ENCODE results near the gene SEPTIN5.

SEPTIN5 gene

GRCh38 chr22:19693581-19693980 is 20.7 kb upstream of the SEPTIN5 start:
- Histone ChIP-seq H3K79me2 (ENCODE audit: insufficient read depth, low read length) (no peaks in the 10 kb centered on the region), H3K9ac (ENCODE audit: low read depth, low read length, poor library complexity, severe bottlenecking) (no peak overlapping the region), H3K27me3 (ENCODE audit: insufficient read depth, low read length, poor library complexity, severe bottlenecking) (no peaks in the 10 kb centered on the region), H4K20me1 (ENCODE audit: insufficient read depth, low read length, poor library complexity, severe bottlenecking) (no peaks in the 10 kb centered on the region), H3K4me2 (ENCODE audit: low read depth, low read length, poor library complexity, severe bottlenecking) (no peak overlapping the region), H3K4me3 (ENCODE audit: low read length, poor library complexity, severe bottlenecking) (no peak overlapping the region), H3K36me3 (ENCODE audit: insufficient read depth, low read length) (no peaks in the 10 kb centered on the region), H3K9me2 (replicated peaks; ENCODE audit: low read depth, low read length) (no peaks in the 10 kb centered on the region), H2AFZ (ENCODE audit: low read length) (no peak overlapping the region), H3K9me3 (ENCODE audit: insufficient read depth, low read depth, low read length) (no peaks in the 10 kb centered on the region), H3K4me1 (ENCODE audit: insufficient read depth, low read length, poor library complexity, severe bottlenecking) (no peaks in the 10 kb centered on the region), H3F3A (ENCODE audit: low read depth) (no peaks in the 10 kb centered on the region)
- TF ChIP-seq, protein P1, sequence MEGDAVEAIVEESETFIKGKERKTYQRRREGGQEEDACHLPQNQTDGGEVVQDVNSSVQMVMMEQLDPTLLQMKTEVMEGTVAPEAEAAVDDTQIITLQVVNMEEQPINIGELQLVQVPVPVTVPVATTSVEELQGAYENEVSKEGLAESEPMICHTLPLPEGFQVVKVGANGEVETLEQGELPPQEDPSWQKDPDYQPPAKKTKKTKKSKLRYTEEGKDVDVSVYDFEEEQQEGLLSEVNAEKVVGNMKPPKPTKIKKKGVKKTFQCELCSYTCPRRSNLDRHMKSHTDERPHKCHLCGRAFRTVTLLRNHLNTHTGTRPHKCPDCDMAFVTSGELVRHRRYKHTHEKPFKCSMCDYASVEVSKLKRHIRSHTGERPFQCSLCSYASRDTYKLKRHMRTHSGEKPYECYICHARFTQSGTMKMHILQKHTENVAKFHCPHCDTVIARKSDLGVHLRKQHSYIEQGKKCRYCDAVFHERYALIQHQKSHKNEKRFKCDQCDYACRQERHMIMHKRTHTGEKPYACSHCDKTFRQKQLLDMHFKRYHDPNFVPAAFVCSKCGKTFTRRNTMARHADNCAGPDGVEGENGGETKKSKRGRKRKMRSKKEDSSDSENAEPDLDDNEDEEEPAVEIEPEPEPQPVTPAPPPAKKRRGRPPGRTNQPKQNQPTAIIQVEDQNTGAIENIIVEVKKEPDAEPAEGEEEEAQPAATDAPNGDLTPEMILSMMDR (conservative IDR thresholded peaks at IDR 0.05; ENCODE audit: low read length), result no peak
- no peak for TF ChIP-seq EZH2phosphoT487 (IDR thresholded peaks at IDR 0.05; ENCODE audit: borderline replicate concordance)

GRCh38 chr22:19693981-19694670 is 20.2 kb upstream of the SEPTIN5 start:
- no peaks in the 10 kb centered on the region for H4K20me1 ChIP-seq (ENCODE audit: insufficient read depth, low read length, poor library complexity, severe bottlenecking)
- no peak overlapping the region for H3K4me2 ChIP-seq (ENCODE audit: low read depth, low read length, poor library complexity, severe bottlenecking)
- no peaks in the 10 kb centered on the region for H3K79me2 ChIP-seq (ENCODE audit: insufficient read depth, low read length)
- no peaks in the 10 kb centered on the region for H3K27me3 ChIP-seq (ENCODE audit: insufficient read depth, low read length, poor library complexity, severe bottlenecking)
- no peak overlapping the region for H2AFZ ChIP-seq (ENCODE audit: low read length)
- no peaks in the 10 kb centered on the region for H3K4me1 ChIP-seq (ENCODE audit: insufficient read depth, low read length, poor library complexity, severe bottlenecking)
- no peak for TF ChIP-seq EZH2phosphoT487 (IDR thresholded peaks at IDR 0.05; ENCODE audit: borderline replicate concordance)
- TF ChIP-seq, protein P1 (conservative IDR thresholded peaks at IDR 0.05; ENCODE audit: low read length), result no peak
- no peaks in the 10 kb centered on the region for H3F3A ChIP-seq (ENCODE audit: low read depth)
- H3K4me3 ChIP-seq (ENCODE audit: low read length, poor library complexity, severe bottlenecking), result no peak overlapping the region
- no peak overlapping the region for H3K9ac ChIP-seq (ENCODE audit: low read depth, low read length, poor library complexity, severe bottlenecking)
- H3K9me2 ChIP-seq (replicated peaks; ENCODE audit: low read depth, low read length), result no peaks in the 10 kb centered on the region
- no peaks in the 10 kb centered on the region for H3K36me3 ChIP-seq (ENCODE audit: insufficient read depth, low read length)
- H3K9me3 ChIP-seq (ENCODE audit: insufficient read depth, low read depth, low read length), result no peaks in the 10 kb centered on the region

- Histone ChIP-seq H3K9ac (ENCODE audit: low read depth, low read length, poor library complexity, severe bottlenecking) (no peak overlapping the region), H3K9me2 (replicated peaks; ENCODE audit: low read depth, low read length) (no peaks in the 10 kb centered on the region), H3K27me3 (ENCODE audit: insufficient read depth, low read length, poor library complexity, severe bottlenecking) (no peaks in the 10 kb centered on the region), H3K9me3 (ENCODE audit: insufficient read depth, low read depth, low read length) (no peaks in the 10 kb centered on the region), H4K20me1 (ENCODE audit: insufficient read depth, low read length, poor library complexity, severe bottlenecking) (no peaks in the 10 kb centered on the region), H2AFZ (ENCODE audit: low read length) (no peak overlapping the region), H3K4me2 (ENCODE audit: low read depth, low read length, poor library complexity, severe bottlenecking) (no peak overlapping the region), H3K4me1 (ENCODE audit: insufficient read depth, low read length, poor library complexity, severe bottlenecking) (no peaks in the 10 kb centered on the region), H3K36me3 (ENCODE audit: insufficient read depth, low read length) (no peaks in the 10 kb centered on the region), H3K4me3 (ENCODE audit: low read length, poor library complexity, severe bottlenecking) (no peak overlapping the region), H3F3A (ENCODE audit: low read depth) (no peaks in the 10 kb centered on the region), H3K79me2 (ENCODE audit: insufficient read depth, low read length) (no peaks in the 10 kb centered on the region)
- no peak for TF ChIP-seq EZH2phosphoT487 (IDR thresholded peaks at IDR 0.05; ENCODE audit: borderline replicate concordance)
- TF ChIP-seq, protein P1 (conservative IDR thresholded peaks at IDR 0.05; ENCODE audit: low read length), result no peak
Measured at GRCh38 chr22:19694696-19695095, 19.6 kb upstream of the SEPTIN5 start.
